PC-3 (cell line): ENCODE measurements around the gene LRRTM4. TPM values are rescaled to one million over a fixed set of nuclear protein-coding genes. Genes with fewer than 3 reads are reported as not detected.

ENCODE experiments used
- ATAC-seq: fragments of 200-7000 bp; cut with Tn5 transposase; 2 replicates; pipeline ENCODE4 v1.9.1; 2020; ENCODE audit warnings: mild to moderate bottlenecking, moderate library complexity
- BruUV-seq: library from RNA; stranded (reverse); fragments of 400-500 nt; replicated peaks from 2 replicates; lab custom pipeline; 2021; lab: Mats Ljungman, UMichigan
- CTCF ChIA-PET: fragments of 300-600 bp; sonication (Branson Sonifier 250); formaldehyde crosslinking; loops from one replicate; lab custom pipeline; 2022; ENCODE audit warnings: antibody characterized with exemption; lab: Charles Lee
- POLR2A ChIA-PET: fragments of 300-600 bp; sonication (Branson Sonifier 250); formaldehyde crosslinking; loops from one replicate; lab custom pipeline; 2022; ENCODE audit warnings: antibody characterized with exemption; ENCODE audit not compliant: unreplicated experiment; lab: Charles Lee
- DNase-seq: peaks from one replicate; pipeline ENCODE4 v3.0.0-alpha.2; 2015
- H2AFZ ChIP-seq: fragments of 300-600 bp; sonication (generic); 2 replicates; pipeline ENCODE4 v1.6.0; 2016; ENCODE audit warnings: antibody characterized with exemption, low read length
- H3F3A ChIP-seq: fragments of 300-600 bp; sonication (generic); one replicate; pipeline ENCODE4 v1.6.0; 2017; ENCODE audit warnings: antibody characterized with exemption, low read length, control low read depth, mild to moderate bottlenecking; ENCODE audit not compliant: unreplicated experiment
- H3K27ac ChIP-seq: fragments of 300-600 bp; sonication (generic); 2 replicates; pipeline ENCODE4 v1.5.1; 2016; ENCODE audit warnings: mild to moderate bottlenecking, low read length
- H3K27me3 ChIP-seq: fragments of 300-600 bp; sonication (generic); 2 replicates; pipeline ENCODE4 v1.6.1; 2016; ENCODE audit warnings: low read length, mixed read lengths
- H3K36me3 ChIP-seq: fragments of 300-600 bp; sonication (generic); 2 replicates; pipeline ENCODE4 v1.6.1; 2016; ENCODE audit warnings: low read depth, mixed run types, low read length, mixed read lengths
- H3K4me1 ChIP-seq: fragments of 300-600 bp; sonication (generic); 2 replicates; pipeline ENCODE4 v1.5.1; 2016; ENCODE audit warnings: low read length; ENCODE audit not compliant: insufficient read depth
- H3K4me2 ChIP-seq: fragments of 300-600 bp; sonication (generic); 2 replicates; pipeline ENCODE4 v1.6.0; 2016; ENCODE audit warnings: low read length
- H3K4me3 ChIP-seq: fragments of 300-600 bp; sonication (generic); 2 replicates; pipeline ENCODE4 v1.5.1; 2016; ENCODE audit warnings: mild to moderate bottlenecking, low read length, mixed read lengths
- H3K79me2 ChIP-seq: fragments of 300-600 bp; sonication (generic); 2 replicates; pipeline ENCODE4 v1.6.1; 2017; ENCODE audit warnings: low read length, mixed read lengths
- H3K9ac ChIP-seq: fragments of 300-600 bp; sonication (generic); 2 replicates; pipeline ENCODE4 v1.6.0; 2016; ENCODE audit warnings: mild to moderate bottlenecking, low read length
- H3K9me2 ChIP-seq: fragments of 300-600 bp; sonication (generic); replicated peaks from 2 replicates; pipeline ENCODE4 v1.6.1; 2016; ENCODE audit warnings: mixed run types, low read length, mixed read lengths
- H3K9me3 ChIP-seq: fragments of 300-600 bp; sonication (generic); 2 replicates; pipeline ENCODE4 v1.6.1; 2016; ENCODE audit warnings: low read length, mixed read lengths
- H4K20me1 ChIP-seq: fragments of 300-600 bp; sonication (generic); 2 replicates; pipeline ENCODE4 v1.6.1; 2016; ENCODE audit warnings: low read length, mixed read lengths
- CTCF ChIP-seq: fragments of 300-600 bp; sonication (generic); conservative IDR thresholded peaks from 2 replicates; pipeline ENCODE4 v1.5.1; 2017; ENCODE audit warnings: antibody characterized with exemption, low read depth, mild to moderate bottlenecking, low read length
- EZH2 ChIP-seq: fragments of 300-600 bp; sonication (generic); IDR thresholded peaks from one replicate; pipeline ENCODE4 v1.6.1; 2017; ENCODE audit warnings: antibody characterized with exemption, mild to moderate bottlenecking, low read length; ENCODE audit not compliant: unreplicated experiment
- EZH2phosphoT487 ChIP-seq: fragments of 300-600 bp; sonication (generic); IDR thresholded peaks from 2 replicates; pipeline ENCODE4 v1.6.1; 2018; ENCODE audit warnings: mild to moderate bottlenecking, antibody characterized with exemption, low read length, borderline replicate concordance
- intact Hi-C: fragments of 100-400 bp; cut with micrococcal nuclease; formaldehyde crosslinking; loops from 2 replicates; pipeline ENCODE4 v1.9.0; 2023
- total RNA-seq: library from RNA; depleted of rRNA; stranded (reverse); fragments of >200 nt; gene quantifications from 2 replicates; pipeline ENCODE4 v1.2.3, GENCODE V29; 2014

LRRTM4 gene
- total RNA-seq, 1 experiment from 2014 or later, result not detected

- no peaks in the 10 kb centered on the region for H3K36me3 ChIP-seq
- no peaks in the 10 kb centered on the region for H3F3A ChIP-seq
- no peaks in the 10 kb centered on the region for H3K4me1 ChIP-seq
- intact Hi-C loops, result no loop called here
- no peak overlapping the region for H2AFZ ChIP-seq
- DNase-seq (peak; percentile 23), ATAC-seq (no peak)
- no peak overlapping the region for H3K9ac ChIP-seq
- no TSS peak for BruUV-seq
- TF ChIP-seq CTCF, result no peak
- TF ChIP-seq EZH2phosphoT487, result no peak
- TF ChIP-seq EZH2, result no peak
- H3K9me3 ChIP-seq, result no peaks in the 10 kb centered on the region
- H3K27me3 ChIP-seq, result no peaks in the 10 kb centered on the region
- no peaks in the 10 kb centered on the region for H4K20me1 ChIP-seq
- POLR2A ChIA-PET, result no interaction called here
- H3K4me3 ChIP-seq, result no peak overlapping the region
- no peak overlapping the region for H3K27ac ChIP-seq
- H3K9me2 ChIP-seq, result no peaks in the 10 kb centered on the region
- no peak overlapping the region for H3K4me2 ChIP-seq
- CTCF ChIA-PET, result no interaction called here
- no peaks in the 10 kb centered on the region for H3K79me2 ChIP-seq
Measured at GRCh38 chr2:77513191-77513590, 9.0 kb downstream of the LRRTM4 start.

GRCh38 chr2:77512507-77512906 is 9.7 kb downstream of the LRRTM4 start:
- Histone ChIP-seq H3K9ac (no peak overlapping the region), H3K4me2 (no peak overlapping the region), H3F3A (no peaks in the 10 kb centered on the region), H4K20me1 (no peaks in the 10 kb centered on the region), H3K4me3 (no peak overlapping the region), H3K4me1 (no peaks in the 10 kb centered on the region), H3K27ac (no peak overlapping the region), H3K9me2 (no peaks in the 10 kb centered on the region), H3K27me3 (no peaks in the 10 kb centered on the region), H2AFZ (no peak overlapping the region), H3K36me3 (no peaks in the 10 kb centered on the region), H3K9me3 (no peaks in the 10 kb centered on the region), H3K79me2 (no peaks in the 10 kb centered on the region)
- TF ChIP-seq CTCF, result no peak
- TF ChIP-seq EZH2, result no peak
- no peak for TF ChIP-seq EZH2phosphoT487
- no TSS peak for BruUV-seq
- no peak for ATAC-seq
- intact Hi-C loops, result no loop called here
- POLR2A ChIA-PET, result no interaction called here
- DNase-seq, result peak; percentile 4
- CTCF ChIA-PET, result no interaction called here

GRCh38 chr2:77508511-77508910 is 13.7 kb downstream of the LRRTM4 start:
- Histone ChIP-seq H3K36me3 (no peaks in the 10 kb centered on the region), H3K9me3 (0 out of 2 replicates have a peak, but pooled peaks cover 5% of the 10 kb centered on the region), H3K27me3 (no peaks in the 10 kb centered on the region), H3F3A (no peaks in the 10 kb centered on the region), H3K4me3 (no peak overlapping the region), H4K20me1 (no peaks in the 10 kb centered on the region), H3K79me2 (no peaks in the 10 kb centered on the region), H3K27ac (no peak overlapping the region), H3K9me2 (no peaks in the 10 kb centered on the region), H3K4me1 (no peaks in the 10 kb centered on the region), H3K4me2 (no peak overlapping the region), H2AFZ (no peak overlapping the region), H3K9ac (no peak overlapping the region)
- no TSS peak for BruUV-seq
- DNase-seq (no peak), ATAC-seq (no peak)
- intact Hi-C loops, result no loop called here
- TF ChIP-seq EZH2, result no peak
- ChIA-PET POLR2A (no interaction called here), CTCF (no interaction called here)
